ENCODE results near the gene NFASC. TPM values are rescaled to one million over a fixed set of nuclear protein-coding genes. Genes with fewer than 3 reads are reported as not detected.

The NFASC gene
- total RNA-seq, 2 experiments from 2014 or later = 0.32 TPM; not detected in 1

DNA sequence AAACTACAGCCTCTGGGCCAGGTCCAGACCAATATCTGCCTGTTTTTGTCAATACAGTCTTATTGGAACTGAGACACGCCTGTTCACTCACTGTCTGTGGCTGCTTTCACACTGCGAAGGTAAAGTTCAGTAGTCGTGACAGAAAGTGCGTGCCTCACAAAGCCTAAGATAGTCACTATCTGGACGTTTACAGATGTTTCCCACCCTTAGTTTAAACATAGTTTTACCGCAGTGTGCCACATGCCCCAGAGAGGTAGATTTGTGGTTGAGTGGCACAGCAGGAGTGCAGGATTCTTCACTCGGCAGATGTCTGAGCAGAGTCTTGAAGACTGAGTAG is 61.9 kb downstream of the NFASC start:
- Mint-ChIP-seq H3K9me3 (ENCODE audit: insufficient read depth) (no peaks in the 10 kb centered on the region), H3K36me3 (ENCODE audit: low read depth) (no peaks in the 10 kb centered on the region), H3K4me1 (ENCODE audit: low read depth) (no peaks in the 10 kb centered on the region), H3K27ac (no peak overlapping the region), H3K4me3 (no peak overlapping the region), H3K27me3 (ENCODE audit: low read depth) (peaks cover 8% of the 10 kb centered on the region)
- ChIA-PET CTCF (no interaction called here), POLR2A (no interaction called here)
- ATAC-seq (no peak), DNase-seq (no peak)

DNA sequence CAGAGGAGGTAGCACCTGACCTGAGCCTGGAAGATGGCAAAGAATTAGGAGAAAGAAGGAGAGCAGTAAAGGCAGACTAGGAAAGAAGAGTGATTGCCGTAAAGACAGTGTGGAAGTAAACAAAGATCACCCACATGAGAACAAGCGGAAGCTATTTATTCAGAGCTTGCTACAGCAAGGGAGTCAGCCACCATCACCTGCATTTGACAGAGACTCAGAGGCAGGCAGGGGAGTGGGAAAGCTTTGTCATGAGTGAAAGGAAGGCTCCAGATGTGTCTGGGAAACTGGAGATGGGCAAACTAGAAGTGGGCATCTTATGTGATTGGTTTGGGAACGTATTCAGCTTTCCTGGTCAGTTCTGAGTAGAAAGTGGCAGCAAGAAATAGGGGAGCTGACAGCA is 64.5 kb downstream of the NFASC start:
- ChIA-PET POLR2A (no interaction called here), CTCF (no interaction called here)
- Mint-ChIP-seq H3K9me3 (ENCODE audit: insufficient read depth) (no peaks in the 10 kb centered on the region), H3K4me3 (no peak overlapping the region), H3K27ac (no peak overlapping the region), H3K27me3 (ENCODE audit: low read depth) (peaks cover 8% of the 10 kb centered on the region), H3K4me1 (ENCODE audit: low read depth) (no peaks in the 10 kb centered on the region), H3K36me3 (ENCODE audit: low read depth) (no peaks in the 10 kb centered on the region)
- DNase-seq (no peak), ATAC-seq (no peak)

DNA sequence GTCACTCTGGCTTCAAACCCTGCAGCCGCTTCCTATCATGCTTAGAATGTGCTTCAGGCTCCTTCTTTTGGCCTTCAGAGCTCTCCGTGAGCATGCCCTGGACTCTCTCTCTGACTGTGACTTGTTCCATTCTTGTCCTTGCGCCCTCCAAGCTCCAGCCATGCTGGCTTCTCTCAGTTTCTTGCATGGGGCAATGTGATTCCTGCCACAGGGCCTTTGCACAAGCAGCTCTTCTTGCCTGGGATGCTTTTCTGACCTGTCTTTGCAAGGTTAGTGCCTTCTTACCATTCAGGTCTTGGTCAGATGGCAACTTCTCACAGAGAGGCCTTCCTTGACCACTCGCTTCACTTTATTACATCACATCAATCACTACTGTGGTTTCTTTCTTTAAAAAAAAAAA is 66.1 kb downstream of the NFASC start:
- Mint-ChIP-seq H3K36me3 (ENCODE audit: low read depth) (no peaks in the 10 kb centered on the region), H3K27me3 (ENCODE audit: low read depth) (peaks cover 8% of the 10 kb centered on the region), H3K9me3 (ENCODE audit: insufficient read depth) (no peaks in the 10 kb centered on the region), H3K4me3 (no peak overlapping the region), H3K4me1 (ENCODE audit: low read depth) (no peaks in the 10 kb centered on the region), H3K27ac (no peak overlapping the region)
- CTCF ChIA-PET = no interaction called here
- no peak for ATAC-seq
- no peak for DNase-seq
- POLR2A ChIA-PET = no interaction called here

DNA sequence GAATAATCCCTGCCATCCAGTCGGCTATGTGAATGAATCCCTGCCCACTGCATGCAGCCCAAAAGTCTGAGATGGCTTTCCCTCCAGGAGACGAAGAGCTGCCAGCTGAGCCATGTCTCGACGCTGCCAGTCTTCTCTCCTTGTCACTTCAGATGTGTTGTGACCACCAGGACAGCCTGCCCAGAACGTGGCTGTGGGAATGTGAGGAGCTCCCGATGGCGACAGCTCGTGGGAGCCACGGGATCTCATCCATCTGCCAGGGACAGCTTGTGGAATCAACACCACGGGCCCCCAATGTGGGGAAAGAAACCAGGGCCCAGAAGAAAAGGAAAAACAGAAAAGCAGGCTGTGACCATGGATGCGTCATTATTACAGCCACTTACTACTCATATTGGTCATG is 67.2 kb downstream of the NFASC start:
- CTCF ChIA-PET = interaction anchor here (0.8 kb wide), 1 partner anchor 28 kb away, joined by 3 read pairs; no protein-coding TSS in a partner anchor
- no peaks in the 10 kb centered on the region for H3K36me3 Mint-ChIP-seq (ENCODE audit: low read depth)
- no peak for ATAC-seq

DNA sequence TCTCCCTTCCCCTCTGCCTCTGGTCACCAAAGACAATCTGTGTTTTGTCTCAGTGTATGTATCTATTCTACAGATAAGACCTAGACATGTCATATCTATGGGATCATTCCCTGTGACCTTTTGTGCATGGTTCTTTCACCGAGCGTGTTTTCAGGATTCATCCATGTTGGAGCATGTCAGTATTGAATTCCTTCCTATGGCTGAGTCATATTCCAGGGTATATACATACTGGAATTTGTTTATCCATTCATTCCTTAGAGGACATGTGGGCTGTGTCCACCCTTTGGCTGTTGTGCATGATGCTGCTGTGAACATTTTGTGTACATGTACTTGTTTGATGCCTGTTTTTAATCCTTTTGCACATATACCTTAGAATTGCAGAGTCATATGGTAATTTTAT is 69.9 kb downstream of the NFASC start:
- Mint-ChIP-seq H3K4me1 (ENCODE audit: low read depth) (no peaks in the 10 kb centered on the region), H3K9me3 (ENCODE audit: insufficient read depth) (no peaks in the 10 kb centered on the region), H3K36me3 (ENCODE audit: low read depth) (no peaks in the 10 kb centered on the region), H3K27ac (no peak overlapping the region), H3K27me3 (ENCODE audit: low read depth) (peaks cover 13% of the 10 kb centered on the region), H3K4me3 (no peak overlapping the region)
- ATAC-seq (no peak), DNase-seq (no peak)
- ChIA-PET CTCF (interaction anchor here (1.0 to 3.0 kb wide), 8 partner anchors 10 to 316 kb away, joined by 3 to 24 read pairs (median 7); no protein-coding TSS in a partner anchor), POLR2A (no interaction called here)

More for the DNA sequence above, 67.2 kb downstream of the NFASC start:
- Mint-ChIP-seq H3K4me1 (ENCODE audit: low read depth) (no peaks in the 10 kb centered on the region), H3K27me3 (ENCODE audit: low read depth) (peaks cover 8% of the 10 kb centered on the region), H3K9me3 (ENCODE audit: insufficient read depth) (no peaks in the 10 kb centered on the region), H3K4me3 (no peak overlapping the region), H3K27ac (no peak overlapping the region)
- DNase-seq = no peak
- POLR2A ChIA-PET = no interaction called here

DNA sequence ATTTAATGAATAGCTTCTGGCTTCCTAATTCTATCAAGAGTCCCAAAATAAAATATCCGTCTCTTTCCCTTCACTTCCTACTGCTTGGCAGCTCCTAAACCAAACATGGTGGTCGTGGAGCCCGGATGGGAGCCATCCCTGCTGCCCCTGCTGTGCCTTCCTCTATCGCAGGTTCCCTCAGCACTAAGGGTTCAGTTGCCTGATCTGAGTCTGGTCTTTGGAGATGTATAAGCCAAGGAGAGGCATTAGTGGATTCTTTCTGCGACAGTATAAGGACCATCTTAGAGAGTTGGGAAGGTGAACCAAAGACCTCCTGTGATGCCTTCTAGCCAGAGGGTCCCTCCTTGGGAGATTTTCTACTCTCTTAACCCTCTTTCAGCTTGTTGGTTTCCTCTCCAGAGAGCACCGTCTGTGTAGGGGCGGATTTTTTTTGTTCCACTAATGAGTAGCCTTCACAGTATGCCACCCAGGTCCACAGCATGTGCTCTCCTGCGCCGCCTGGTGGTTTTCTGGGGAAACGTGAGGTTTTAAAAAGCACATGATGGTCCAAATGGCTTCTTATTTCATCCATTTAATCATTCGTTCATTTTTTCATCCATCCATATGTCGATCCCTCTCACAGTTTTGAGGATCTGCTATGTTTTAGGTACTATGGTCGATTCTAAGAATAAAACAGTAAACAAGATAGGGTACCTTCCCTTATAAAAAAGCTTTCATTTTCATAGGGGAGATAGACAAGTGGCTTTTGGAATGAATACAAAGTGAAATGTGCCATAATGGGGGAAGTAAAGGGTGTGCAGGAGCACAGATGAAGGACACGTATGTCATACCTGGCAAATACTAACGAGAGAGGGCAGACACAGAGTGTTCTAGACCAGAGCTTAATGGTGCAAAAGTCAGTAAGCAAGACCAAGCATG is 71.0 kb downstream of the NFASC start:
- CTCF ChIA-PET = interaction anchor here (0.6 to 3.0 kb wide), 24 partner anchors 11 to 611 kb away, joined by 3 to 24 read pairs (median 3); no protein-coding TSS in a partner anchor
- Mint-ChIP-seq H3K27ac (no peak overlapping the region), H3K36me3 (ENCODE audit: low read depth) (no peaks in the 10 kb centered on the region)

DNA sequence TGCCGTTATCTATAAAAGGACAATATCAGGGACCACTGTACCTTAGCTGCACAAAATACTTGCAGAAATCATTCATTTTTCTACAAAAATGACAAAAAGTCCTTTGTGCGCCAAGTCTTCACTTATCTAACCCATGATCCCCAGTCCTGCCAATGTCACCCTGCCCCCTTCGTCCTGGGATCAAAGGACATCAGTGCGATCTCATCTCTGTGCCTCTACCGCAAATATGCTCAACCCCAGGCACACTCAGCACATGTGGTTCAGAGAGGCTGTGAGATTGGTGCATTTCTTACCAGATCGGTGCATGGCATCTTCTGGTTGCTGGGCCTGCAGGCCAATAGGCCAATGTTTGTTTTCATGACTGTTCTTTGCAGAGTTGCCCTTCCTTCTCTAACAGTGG is 72.8 kb downstream of the NFASC start:
- H3K4me3 Mint-ChIP-seq = no peak overlapping the region
- H3K27me3 Mint-ChIP-seq (ENCODE audit: low read depth) = peaks cover 8% of the 10 kb centered on the region
- CTCF ChIA-PET = interaction anchor here (0.9 to 3.0 kb wide), 2 partner anchors 17 to 136 kb away, joined by 3 to 24 read pairs; no protein-coding TSS in a partner anchor
- no peaks in the 10 kb centered on the region for H3K9me3 Mint-ChIP-seq (ENCODE audit: insufficient read depth)
- POLR2A ChIA-PET = no interaction called here
- H3K36me3 Mint-ChIP-seq (ENCODE audit: low read depth) = no peaks in the 10 kb centered on the region
- DNase-seq (no peak), ATAC-seq (no peak)
- no peak overlapping the region for H3K27ac Mint-ChIP-seq
- peaks cover 6% of the 10 kb centered on the region for H3K4me1 Mint-ChIP-seq (ENCODE audit: low read depth)

More for the DNA sequence above, 71.0 kb downstream of the NFASC start:
- peak; percentile 67 for DNase-seq
- POLR2A ChIA-PET = no interaction called here
- peak; percentile 58 for ATAC-seq
- Mint-ChIP-seq H3K27me3 (ENCODE audit: low read depth) (peaks cover 13% of the 10 kb centered on the region), H3K4me3 (no peak overlapping the region), H3K4me1 (ENCODE audit: low read depth) (peaks cover 6% of the 10 kb centered on the region), H3K9me3 (ENCODE audit: insufficient read depth) (no peaks in the 10 kb centered on the region)

DNA sequence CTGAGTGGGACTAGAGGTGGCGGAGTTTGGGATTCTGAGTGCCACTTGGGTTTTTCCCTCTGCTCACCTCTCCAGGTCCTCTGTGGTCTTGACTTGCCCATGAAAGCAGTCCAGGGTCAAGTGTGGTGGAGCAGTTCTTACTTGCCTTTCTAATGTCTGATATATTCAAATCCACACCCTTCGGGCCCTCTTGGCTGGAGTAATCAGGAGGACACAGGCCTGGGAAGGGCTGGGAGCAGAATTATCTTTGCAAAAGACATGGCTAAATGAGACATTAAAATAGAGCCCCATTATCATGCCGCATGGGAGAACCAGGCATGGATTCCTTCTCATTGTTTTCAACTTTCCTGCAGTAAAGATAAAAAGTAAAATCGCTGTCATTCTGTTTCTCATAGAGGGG is 74.0 kb downstream of the NFASC start:
- ChIA-PET CTCF (interaction anchor here (1.5 kb wide), 1 partner anchor 118 kb away, joined by 3 read pairs; no protein-coding TSS in a partner anchor), POLR2A (no interaction called here)
- DNase-seq (no peak), ATAC-seq (no peak)
- H3K36me3 Mint-ChIP-seq (ENCODE audit: low read depth) = no peaks in the 10 kb centered on the region
- H3K4me3 Mint-ChIP-seq = no peak overlapping the region
- no peak overlapping the region for H3K27ac Mint-ChIP-seq
- H3K27me3 Mint-ChIP-seq (ENCODE audit: low read depth) = peaks cover 14% of the 10 kb centered on the region
- no peaks in the 10 kb centered on the region for H3K9me3 Mint-ChIP-seq (ENCODE audit: insufficient read depth)
- peaks cover 6% of the 10 kb centered on the region for H3K4me1 Mint-ChIP-seq (ENCODE audit: low read depth)

DNA sequence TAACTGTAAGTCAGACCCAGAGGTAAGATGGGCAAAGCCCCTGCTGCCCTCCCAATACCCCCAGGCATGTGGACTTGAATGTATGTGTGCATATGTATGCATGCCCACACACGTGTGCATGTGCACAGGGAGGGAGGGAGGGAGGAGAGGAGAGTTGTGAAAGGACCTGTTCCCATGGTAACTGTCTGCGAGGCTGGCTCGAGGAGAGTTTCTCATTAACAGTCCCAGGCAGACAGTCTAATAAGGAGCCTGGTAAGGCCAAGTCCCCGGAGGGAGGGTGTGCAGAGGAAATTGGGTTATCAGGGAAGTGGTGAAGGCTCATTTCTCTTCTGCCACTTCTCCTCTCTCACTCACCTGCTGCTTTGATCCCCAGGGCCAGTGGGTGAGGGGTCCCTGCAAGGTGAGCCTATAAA is 74.9 kb downstream of the NFASC start:
- no peak for DNase-seq
- H3K4me3 Mint-ChIP-seq = no peak overlapping the region
- no peak for ATAC-seq
- no peak overlapping the region for H3K27ac Mint-ChIP-seq
- H3K36me3 Mint-ChIP-seq (ENCODE audit: low read depth) = no peaks in the 10 kb centered on the region
- H3K27me3 Mint-ChIP-seq (ENCODE audit: low read depth) = peaks cover 14% of the 10 kb centered on the region
- ChIA-PET CTCF (interaction anchor here (1.5 kb wide), 1 partner anchor 119 kb away, joined by 3 read pairs; no protein-coding TSS in a partner anchor), POLR2A (no interaction called here)
- H3K9me3 Mint-ChIP-seq (ENCODE audit: insufficient read depth) = no peaks in the 10 kb centered on the region
- peaks cover 6% of the 10 kb centered on the region for H3K4me1 Mint-ChIP-seq (ENCODE audit: low read depth)

DNA sequence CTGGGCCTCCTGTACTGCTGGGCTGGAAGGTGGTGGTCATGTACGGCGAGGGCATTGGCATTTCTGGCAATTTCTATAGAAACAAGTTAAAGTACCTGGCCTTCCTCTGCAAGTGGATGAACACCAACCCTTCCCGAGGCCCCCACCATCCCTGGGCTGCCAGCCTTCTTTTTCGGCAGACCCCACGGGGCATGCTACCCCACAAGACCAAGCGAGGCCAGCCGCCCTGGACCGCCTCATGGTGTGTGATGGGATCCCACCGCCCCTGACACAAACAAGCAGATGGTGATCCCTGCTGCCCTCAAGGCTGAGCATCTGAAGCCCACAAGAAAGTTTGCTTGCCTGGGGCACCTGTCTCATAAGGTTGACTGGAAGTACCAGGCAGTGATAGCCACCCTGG is 76.0 kb downstream of the NFASC start:
- Mint-ChIP-seq H3K9me3 (ENCODE audit: insufficient read depth) (no peaks in the 10 kb centered on the region), H3K4me1 (ENCODE audit: low read depth) (peaks cover 6% of the 10 kb centered on the region), H3K27ac (no peak overlapping the region), H3K27me3 (ENCODE audit: low read depth) (peaks cover 14% of the 10 kb centered on the region), H3K4me3 (no peak overlapping the region), H3K36me3 (ENCODE audit: low read depth) (no peaks in the 10 kb centered on the region)
- ATAC-seq = no peak
- POLR2A ChIA-PET = no interaction called here
- no peak for DNase-seq
- CTCF ChIA-PET = no interaction called here

DNA sequence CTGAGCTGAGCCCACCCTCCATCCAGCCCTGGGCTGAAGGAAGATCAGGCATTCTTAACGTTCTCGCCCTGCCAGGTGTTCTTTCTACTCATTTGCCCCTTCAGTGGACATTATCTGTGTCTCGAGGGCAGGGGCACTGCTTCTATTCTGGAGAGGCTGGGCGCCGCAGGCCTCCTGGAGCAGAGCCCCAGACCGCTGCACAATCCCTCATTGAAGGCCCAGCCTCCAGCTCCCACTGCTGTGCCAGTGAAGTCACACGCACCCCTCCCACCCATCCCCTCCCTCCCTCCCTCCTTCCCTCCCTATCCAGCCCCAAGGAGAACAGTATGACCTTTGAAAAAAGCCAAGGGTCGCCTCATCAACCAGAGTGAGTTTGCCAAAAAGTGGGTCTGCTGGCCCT is 76.7 kb downstream of the NFASC start:
- no peak for ATAC-seq
- DNase-seq = no peak
- CTCF ChIA-PET = no interaction called here
- Mint-ChIP-seq H3K27me3 (ENCODE audit: low read depth) (peaks cover 14% of the 10 kb centered on the region), H3K4me3 (no peak overlapping the region), H3K36me3 (ENCODE audit: low read depth) (no peaks in the 10 kb centered on the region), H3K27ac (no peak overlapping the region), H3K4me1 (ENCODE audit: low read depth) (peaks cover 6% of the 10 kb centered on the region), H3K9me3 (ENCODE audit: insufficient read depth) (no peaks in the 10 kb centered on the region)
- POLR2A ChIA-PET = no interaction called here

DNA sequence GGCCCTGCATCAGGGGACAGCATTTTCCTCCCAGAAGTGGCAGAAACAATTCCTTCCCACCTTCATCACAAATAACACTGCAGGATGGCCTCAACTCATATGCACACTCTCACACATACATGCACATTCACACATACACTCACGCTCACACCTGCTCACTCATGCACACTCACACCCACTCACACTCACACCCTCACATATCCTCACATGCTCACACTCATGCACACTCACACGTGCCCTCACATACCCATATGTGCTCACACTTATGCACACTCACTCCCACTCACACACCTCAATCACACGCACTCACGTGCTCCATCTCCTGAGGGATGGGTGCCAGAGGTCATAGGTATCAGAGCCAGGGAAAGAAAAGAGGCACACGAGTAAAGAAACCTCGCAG is 77.1 kb downstream of the NFASC start:
- H3K4me3 Mint-ChIP-seq = no peak overlapping the region
- ChIA-PET CTCF (no interaction called here), POLR2A (no interaction called here)
- ATAC-seq (no peak), DNase-seq (no peak)
- H3K9me3 Mint-ChIP-seq (ENCODE audit: insufficient read depth) = no peaks in the 10 kb centered on the region
- H3K36me3 Mint-ChIP-seq (ENCODE audit: low read depth) = no peaks in the 10 kb centered on the region
- H3K27me3 Mint-ChIP-seq (ENCODE audit: low read depth) = peaks cover 14% of the 10 kb centered on the region
- peaks cover 6% of the 10 kb centered on the region for H3K4me1 Mint-ChIP-seq (ENCODE audit: low read depth)
- H3K27ac Mint-ChIP-seq = no peak overlapping the region

Measured in activated CD8-positive, alpha-beta T cell treated with anti-CD3 and anti-CD28 coated beads, Interleukin-2, amount 10 ng/mL, durations not matched to agents 7 days and 5 days (primary cell).